ENCODE data around the gene ISG20.

ISG20 gene

GRCh38 chr15:88661041-88661700 lies 22.4 kb downstream of the ISG20 start:
- H3K36me3 ChIP-seq (ENCODE audit: insufficient read depth, insufficient read length, low read length), result no peaks in the 10 kb centered on the region
- H3K4me1 ChIP-seq (ENCODE audit: insufficient read depth, insufficient read length), result peaks cover 10% of the 10 kb centered on the region
- 0 out of 2 replicates have a peak, but pooled peaks cover 6% of the 10 kb centered on the region for H3K9me3 ChIP-seq (ENCODE audit: insufficient read depth, low read length)
- H3K27me3 ChIP-seq (ENCODE audit: insufficient read depth, insufficient read length), result no peaks in the 10 kb centered on the region
- TF ChIP-seq YY1 (IDR thresholded peaks at IDR 0.05; ENCODE audit: insufficient read depth, insufficient read length), result no peak
- H3K9ac ChIP-seq (ENCODE audit: insufficient read length, low read depth), result no peak overlapping the region
- no peak overlapping the region for H3K4me3 ChIP-seq (ENCODE audit: insufficient read length, low read depth)
- no peak for DNase-seq (ENCODE audit: low read depth, low spot score)

- Histone ChIP-seq H3K4me1 (ENCODE audit: insufficient read depth, insufficient read length) (peaks cover 8% of the 10 kb centered on the region), H3K36me3 (ENCODE audit: insufficient read depth, insufficient read length, low read length) (no peaks in the 10 kb centered on the region), H3K9me3 (ENCODE audit: insufficient read depth, low read length) (0 out of 2 replicates have a peak, but pooled peaks cover 6% of the 10 kb centered on the region), H3K9ac (ENCODE audit: insufficient read length, low read depth) (no peak overlapping the region), H3K27me3 (ENCODE audit: insufficient read depth, insufficient read length) (no peaks in the 10 kb centered on the region), H3K4me3 (ENCODE audit: insufficient read length, low read depth) (no peak overlapping the region)
- TF ChIP-seq YY1 (IDR thresholded peaks at IDR 0.05; ENCODE audit: insufficient read depth, insufficient read length) (no peak), SUZ12 (IDR thresholded peaks at IDR 0.05; ENCODE audit: extremely low read depth, insufficient read depth, insufficient read length) (no peak), ZNF274 (IDR thresholded peaks at IDR 0.05; ENCODE audit: low read depth, low read length) (no peak)
- DNase-seq (ENCODE audit: low read depth, low spot score), result no peak
Measured at GRCh38 chr15:88661761-88662556, 23.1 kb downstream of the ISG20 start.

GRCh38 chr15:88663141-88663621 lies 24.4 kb downstream of the ISG20 start:
- Histone ChIP-seq H3K9me3 (ENCODE audit: insufficient read depth, low read length) (0 out of 2 replicates have a peak, but pooled peaks cover 6% of the 10 kb centered on the region), H3K36me3 (ENCODE audit: insufficient read depth, insufficient read length, low read length) (no peaks in the 10 kb centered on the region), H3K4me3 (ENCODE audit: insufficient read length, low read depth) (no peak overlapping the region), H3K9ac (ENCODE audit: insufficient read length, low read depth) (no peak overlapping the region), H3K27me3 (ENCODE audit: insufficient read depth, insufficient read length) (no peaks in the 10 kb centered on the region), H3K4me1 (ENCODE audit: insufficient read depth, insufficient read length) (no peaks in the 10 kb centered on the region)
- no peak for DNase-seq (ENCODE audit: low read depth, low spot score)
- TF ChIP-seq YY1 (IDR thresholded peaks at IDR 0.05; ENCODE audit: insufficient read depth, insufficient read length) (no peak), ZNF274 (IDR thresholded peaks at IDR 0.05; ENCODE audit: low read depth, low read length) (no peak), SUZ12 (IDR thresholded peaks at IDR 0.05; ENCODE audit: extremely low read depth, insufficient read depth, insufficient read length) (no peak)

- Histone ChIP-seq H3K4me1 (ENCODE audit: insufficient read depth, insufficient read length) (no peaks in the 10 kb centered on the region), H3K9me3 (ENCODE audit: insufficient read depth, low read length) (0 out of 2 replicates have a peak, but pooled peaks cover 6% of the 10 kb centered on the region), H3K27me3 (ENCODE audit: insufficient read depth, insufficient read length) (no peaks in the 10 kb centered on the region), H3K9ac (ENCODE audit: insufficient read length, low read depth) (no peak overlapping the region), H3K36me3 (ENCODE audit: insufficient read depth, insufficient read length, low read length) (no peaks in the 10 kb centered on the region), H3K4me3 (ENCODE audit: insufficient read length, low read depth) (no peak overlapping the region)
- no peak for TF ChIP-seq ZNF274 (IDR thresholded peaks at IDR 0.05; ENCODE audit: low read depth, low read length)
- TF ChIP-seq SUZ12 (IDR thresholded peaks at IDR 0.05; ENCODE audit: extremely low read depth, insufficient read depth, insufficient read length), result no peak
- TF ChIP-seq YY1 (IDR thresholded peaks at IDR 0.05; ENCODE audit: insufficient read depth, insufficient read length), result no peak
- no peak for DNase-seq (ENCODE audit: low read depth, low spot score)
Measured at GRCh38 chr15:88664151-88664778, 25.4 kb downstream of the ISG20 start.

- no peak for DNase-seq (ENCODE audit: low read depth, low spot score)
- TF ChIP-seq ZNF274 (IDR thresholded peaks at IDR 0.05; ENCODE audit: low read depth, low read length), result no peak
- TF ChIP-seq SUZ12 (IDR thresholded peaks at IDR 0.05; ENCODE audit: extremely low read depth, insufficient read depth, insufficient read length), result no peak
- TF ChIP-seq YY1 (IDR thresholded peaks at IDR 0.05; ENCODE audit: insufficient read depth, insufficient read length), result no peak
- H3K4me3 ChIP-seq (ENCODE audit: insufficient read length, low read depth), result no peak overlapping the region
- no peak overlapping the region for H3K9ac ChIP-seq (ENCODE audit: insufficient read length, low read depth)
- H3K27me3 ChIP-seq (ENCODE audit: insufficient read depth, insufficient read length), result no peaks in the 10 kb centered on the region
- H3K36me3 ChIP-seq (ENCODE audit: insufficient read depth, insufficient read length, low read length), result no peaks in the 10 kb centered on the region
- no peaks in the 10 kb centered on the region for H3K9me3 ChIP-seq (ENCODE audit: insufficient read depth, low read length)
- no peaks in the 10 kb centered on the region for H3K4me1 ChIP-seq (ENCODE audit: insufficient read depth, insufficient read length)
Measured at GRCh38 chr15:88674661-88675060, 35.8 kb downstream of the ISG20 start.

- H3K9ac ChIP-seq (ENCODE audit: insufficient read length, low read depth), result no peak overlapping the region
Measured at GRCh38 chr15:88678755-88679154, 39.9 kb downstream of the ISG20 start.

More at GRCh38 chr15:88678755-88679154, 39.9 kb downstream of the ISG20 start:
- no peaks in the 10 kb centered on the region for H3K9me3 ChIP-seq (ENCODE audit: insufficient read depth, low read length)
- no peaks in the 10 kb centered on the region for H3K27me3 ChIP-seq (ENCODE audit: insufficient read depth, insufficient read length)
- no peaks in the 10 kb centered on the region for H3K4me1 ChIP-seq (ENCODE audit: insufficient read depth, insufficient read length)
- no peak for DNase-seq (ENCODE audit: low read depth, low spot score)
- TF ChIP-seq SUZ12 (IDR thresholded peaks at IDR 0.05; ENCODE audit: extremely low read depth, insufficient read depth, insufficient read length) (no peak), YY1 (IDR thresholded peaks at IDR 0.05; ENCODE audit: insufficient read depth, insufficient read length) (no peak), ZNF274 (IDR thresholded peaks at IDR 0.05; ENCODE audit: low read depth, low read length) (no peak)
- no peaks in the 10 kb centered on the region for H3K36me3 ChIP-seq (ENCODE audit: insufficient read depth, insufficient read length, low read length)
- no peak overlapping the region for H3K4me3 ChIP-seq (ENCODE audit: insufficient read length, low read depth)

All from NT2/D1 (cell line).